ENCODE results near the gene SORCS2. TPM values are rescaled to one million over a fixed set of nuclear protein-coding genes. Genes with fewer than 3 reads are reported as not detected.

The SORCS2 gene
- total and polyA plus RNA-seq, 2 of the 4 experiments (the other 2 are of a cell fraction): 0.36 to 0.62 TPM

- Histone ChIP-seq H3K4ac (ENCODE audit: low read depth, low read length) (no peak overlapping the region), H3K9me1 (ENCODE audit: insufficient read depth, low read length) (no peaks in the 10 kb centered on the region)
These were observed 72.4 kb downstream of the SORCS2 start for GRCh38 chr4:7264694-7265093.

More at GRCh38 chr4:7264694-7265093, 72.4 kb downstream of the SORCS2 start:
- no peak overlapping the region for H2BK15ac ChIP-seq (ENCODE audit: low read depth, low read length)
- no peak overlapping the region for H2BK5ac ChIP-seq (ENCODE audit: low read depth, low read length, poor library complexity, severe bottlenecking)
- in situ Hi-C loops (cut with MboI; ENCODE audit: low sequenced_read_pairs): no loop called here
- peaks cover 2% of the 10 kb centered on the region; the same call in 1 of the 2 replicates for H3K4me1 ChIP-seq (ENCODE audit: control insufficient read depth, insufficient read depth, low read length)
- H3K79me1 ChIP-seq (ENCODE audit: low read depth in 1 of 2, low read length in 2 of 2): no peaks in the 10 kb centered on the region
- H2AK9ac ChIP-seq (replicated peaks; ENCODE audit: low read depth, low read length, poor library complexity): no peak overlapping the region
- H3K27me3 ChIP-seq (ENCODE audit: control insufficient read depth, insufficient read depth, low read length): peaks cover 35% of the 10 kb centered on the region
- no peak overlapping the region for H3K4me3 ChIP-seq (ENCODE audit: insufficient read depth, low read depth, low read length)
- no peak overlapping the region for H2BK20ac ChIP-seq (ENCODE audit: low read depth, low read length)
- no peak overlapping the region for H3K9ac ChIP-seq (ENCODE audit: low read depth, low read length)
- TF ChIP-seq CEBPB (IDR thresholded peaks at IDR 0.05; ENCODE audit: low read depth, low read length): no peak
- no peak for TF ChIP-seq CTCF (conservative IDR thresholded peaks at IDR 0.05; ENCODE audit: low read depth, low read length)
- TF ChIP-seq MXI1 (IDR thresholded peaks at IDR 0.05; ENCODE audit: borderline replicate concordance, low read depth, low read length): no peak
- no peak for TF ChIP-seq MAZ (IDR thresholded peaks at IDR 0.05; ENCODE audit: borderline replicate concordance, low read depth, low read length)
- TF ChIP-seq FOS (IDR thresholded peaks at IDR 0.05; ENCODE audit: low read depth, low read length): no peak
- no peak for TF ChIP-seq BHLHE40 (IDR thresholded peaks at IDR 0.05; ENCODE audit: low read depth, low read length)
- TF ChIP-seq, protein P1, sequence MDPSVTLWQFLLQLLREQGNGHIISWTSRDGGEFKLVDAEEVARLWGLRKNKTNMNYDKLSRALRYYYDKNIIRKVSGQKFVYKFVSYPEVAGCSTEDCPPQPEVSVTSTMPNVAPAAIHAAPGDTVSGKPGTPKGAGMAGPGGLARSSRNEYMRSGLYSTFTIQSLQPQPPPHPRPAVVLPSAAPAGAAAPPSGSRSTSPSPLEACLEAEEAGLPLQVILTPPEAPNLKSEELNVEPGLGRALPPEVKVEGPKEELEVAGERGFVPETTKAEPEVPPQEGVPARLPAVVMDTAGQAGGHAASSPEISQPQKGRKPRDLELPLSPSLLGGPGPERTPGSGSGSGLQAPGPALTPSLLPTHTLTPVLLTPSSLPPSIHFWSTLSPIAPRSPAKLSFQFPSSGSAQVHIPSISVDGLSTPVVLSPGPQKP (IDR thresholded peaks at IDR 0.05; ENCODE audit: borderline replicate concordance, low read depth, low read length): no peak
- no peak for TF ChIP-seq POLR2A (IDR thresholded peaks at IDR 0.05; ENCODE audit: low read depth, low read length)
- TF ChIP-seq CHD1 (IDR thresholded peaks at IDR 0.05; ENCODE audit: low read depth, low read length): no peak
- TF ChIP-seq RFX5 (IDR thresholded peaks at IDR 0.05; ENCODE audit: low read depth, low read length): no peak
- TF ChIP-seq SMC3 (IDR thresholded peaks at IDR 0.05; ENCODE audit: low read depth, low read length): no peak
- TF ChIP-seq NFE2L2 (IDR thresholded peaks at IDR 0.05; ENCODE audit: low read depth, low read length): no peak
- no peaks in the 10 kb centered on the region for H4K20me1 ChIP-seq (ENCODE audit: insufficient read depth, low read length)
- no peak overlapping the region for H3K23ac ChIP-seq (ENCODE audit: low read depth, low read length)
- no peak overlapping the region for H4K5ac ChIP-seq (ENCODE audit: low read depth, low read length)
- 74% methylated on average over 6 of the region's 11 CpGs; no CpG with 5 or more reads in 1 of the 2 experiments for WGBS, 2 experiments (ENCODE audit: extremely low coverage in 2 of 2, insufficient read length in 1 of 2)
- POLR2A ChIA-PET (ENCODE audit: unreplicated experiment): no interaction called here
- H3K9me3 ChIP-seq (ENCODE audit: control insufficient read depth, insufficient read depth, low read length): 0 out of 2 replicates have a peak, but pooled peaks cover 2% of the 10 kb centered on the region
- intact Hi-C loops (cut with micrococcal nuclease): no loop called here
- no peak overlapping the region for H2AK5ac ChIP-seq (ENCODE audit: low read depth, low read length)
- H3K36me3 ChIP-seq (ENCODE audit: control insufficient read depth, insufficient read depth, low read length): no peaks in the 10 kb centered on the region
- no peak overlapping the region for H3K14ac ChIP-seq (replicated peaks; ENCODE audit: low read depth, low read length)
- ATAC-seq (ENCODE audit: low read depth) (no peak), DNase-seq (no peak)
- no peak overlapping the region for H4K91ac ChIP-seq (ENCODE audit: insufficient read depth, low read depth, low read length)
- no peak overlapping the region for H2BK120ac ChIP-seq (ENCODE audit: low read depth, low read length)
- dilution Hi-C loops (cut with HindIII; ENCODE audit: low sequenced_read_pairs, unreplicated experiment): no loop called here
- H4K8ac ChIP-seq (ENCODE audit: low read depth in 2 of 2, low read length in 2 of 2): no peak overlapping the region
- H2AFZ ChIP-seq (replicated peaks; ENCODE audit: low read length, poor library complexity): no peak overlapping the region
- no peak overlapping the region for H3K18ac ChIP-seq (ENCODE audit: low read depth, low read length)
- CTCF ChIA-PET: no interaction called here
- H3K27ac ChIP-seq (ENCODE audit: insufficient read depth, low read length): no peak overlapping the region
- no peak overlapping the region for H3K56ac ChIP-seq (ENCODE audit: extremely low read depth, insufficient read depth, low read length)
- H3K4me2 ChIP-seq (ENCODE audit: low read depth, low read length): no peak overlapping the region
- BruUV-seq (replicated peaks): no TSS peak
